ENCODE results near the gene TNF.

TNF gene

DNA sequence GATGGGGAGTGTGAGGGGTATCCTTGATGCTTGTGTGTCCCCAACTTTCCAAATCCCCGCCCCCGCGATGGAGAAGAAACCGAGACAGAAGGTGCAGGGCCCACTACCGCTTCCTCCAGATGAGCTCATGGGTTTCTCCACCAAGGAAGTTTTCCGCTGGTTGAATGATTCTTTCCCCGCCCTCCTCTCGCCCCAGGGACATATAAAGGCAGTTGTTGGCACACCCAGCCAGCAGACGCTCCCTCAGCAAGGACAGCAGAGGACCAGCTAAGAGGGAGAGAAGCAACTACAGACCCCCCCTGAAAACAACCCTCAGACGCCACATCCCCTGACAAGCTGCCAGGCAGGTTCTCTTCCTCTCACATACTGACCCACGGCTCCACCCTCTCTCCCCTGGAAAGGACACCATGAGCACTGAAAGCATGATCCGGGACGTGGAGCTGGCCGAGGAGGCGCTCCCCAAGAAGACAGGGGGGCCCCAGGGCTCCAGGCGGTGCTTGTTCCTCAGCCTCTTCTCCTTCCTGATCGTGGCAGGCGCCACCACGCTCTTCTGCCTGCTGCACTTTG is at the start of gene TNF:
Gene TNF, plus strand, starts transcription at position 231 of the 567 bp plus-strand sequence. Its CDS starts 177 bp downstream, at position 408.
- DNase-seq, result peak; percentile 57

DNA sequence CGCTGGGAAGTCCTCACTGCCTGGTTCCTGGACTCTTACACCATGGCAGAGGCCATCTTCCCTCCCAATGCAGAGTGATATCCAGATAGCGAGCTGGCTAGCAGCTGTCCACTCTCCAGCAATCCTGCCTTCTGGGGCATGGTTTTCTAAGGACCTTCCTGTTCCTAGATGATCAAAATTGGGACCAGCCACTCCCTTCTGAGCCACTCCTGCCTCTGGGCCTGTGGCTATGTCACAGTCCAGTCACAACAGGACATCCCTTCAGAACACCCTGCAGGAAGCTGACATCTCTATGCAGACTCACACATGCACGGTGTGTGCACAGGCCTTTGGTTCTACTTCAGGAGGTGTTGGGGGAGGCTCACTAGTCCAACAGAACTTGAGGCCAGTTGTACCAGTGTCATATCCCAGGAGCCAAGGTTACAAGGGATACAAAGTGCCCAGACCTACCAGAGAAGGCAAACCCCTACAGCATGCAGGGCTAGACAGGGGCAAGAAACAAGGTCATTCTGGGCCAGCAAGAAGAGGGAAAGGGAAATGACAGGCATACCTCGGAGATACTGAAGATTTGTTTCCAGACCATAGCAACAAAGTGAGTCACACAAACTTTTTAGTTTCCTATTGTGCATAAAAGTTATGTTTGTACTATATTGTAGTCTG is 49.3 kb upstream of the TNF start:
- DNase-seq, result no peak

DNA sequence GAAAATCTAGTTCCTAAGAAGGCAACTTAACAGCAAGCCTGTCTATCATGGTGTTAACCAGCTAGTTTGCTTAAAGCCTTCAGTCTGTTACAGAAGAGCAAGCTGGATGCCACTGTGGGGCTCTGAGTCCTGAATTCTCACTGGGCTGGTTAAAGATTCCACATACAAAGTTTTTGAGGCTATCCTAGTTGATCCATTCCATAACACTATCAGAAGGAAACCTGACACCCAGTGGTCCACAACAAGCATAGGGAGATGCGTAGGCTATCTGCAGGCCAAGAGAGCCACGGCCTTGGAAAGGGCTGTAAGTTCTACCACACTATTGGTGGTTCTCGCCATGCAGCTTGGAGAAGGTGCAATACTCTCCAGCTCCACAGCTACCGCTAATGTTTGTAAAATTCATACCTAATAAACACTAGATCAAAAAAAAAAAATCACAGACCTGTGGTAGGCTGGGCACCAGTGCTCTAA is 47.0 kb upstream of the TNF start:
- peak; percentile 26 for DNase-seq

DNA sequence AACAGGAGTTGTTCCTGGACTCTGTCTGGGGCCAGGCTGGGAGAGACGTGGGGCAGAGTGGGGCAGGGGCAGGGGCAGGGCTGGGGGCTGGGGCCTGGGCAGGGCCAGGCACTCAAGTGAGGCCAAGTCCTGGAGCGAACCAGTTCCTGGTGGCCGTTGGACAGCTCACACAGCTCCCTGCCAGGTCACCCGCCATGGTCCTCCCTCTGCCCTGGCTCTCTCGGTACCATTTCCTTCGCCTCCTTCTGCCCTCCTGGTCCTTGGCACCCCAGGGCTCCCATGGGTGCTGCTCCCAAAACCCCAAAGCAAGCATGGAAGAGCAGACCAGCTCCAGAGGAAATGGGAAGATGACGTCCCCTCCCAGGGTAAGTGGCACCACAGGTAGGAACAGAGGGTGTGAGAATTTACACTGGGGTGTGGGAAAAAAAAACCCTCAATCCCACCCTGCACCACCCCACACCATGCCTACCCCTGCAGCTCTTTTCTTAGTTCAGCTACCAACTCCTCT is 46.5 kb upstream of the TNF start, which contains the start of gene MCCD1:
Gene MCCD1, plus strand, starts transcription at position 142 of the 508 bp plus-strand sequence. Its CDS starts 53 bp downstream, at position 195.
- no peak for DNase-seq

DNA sequence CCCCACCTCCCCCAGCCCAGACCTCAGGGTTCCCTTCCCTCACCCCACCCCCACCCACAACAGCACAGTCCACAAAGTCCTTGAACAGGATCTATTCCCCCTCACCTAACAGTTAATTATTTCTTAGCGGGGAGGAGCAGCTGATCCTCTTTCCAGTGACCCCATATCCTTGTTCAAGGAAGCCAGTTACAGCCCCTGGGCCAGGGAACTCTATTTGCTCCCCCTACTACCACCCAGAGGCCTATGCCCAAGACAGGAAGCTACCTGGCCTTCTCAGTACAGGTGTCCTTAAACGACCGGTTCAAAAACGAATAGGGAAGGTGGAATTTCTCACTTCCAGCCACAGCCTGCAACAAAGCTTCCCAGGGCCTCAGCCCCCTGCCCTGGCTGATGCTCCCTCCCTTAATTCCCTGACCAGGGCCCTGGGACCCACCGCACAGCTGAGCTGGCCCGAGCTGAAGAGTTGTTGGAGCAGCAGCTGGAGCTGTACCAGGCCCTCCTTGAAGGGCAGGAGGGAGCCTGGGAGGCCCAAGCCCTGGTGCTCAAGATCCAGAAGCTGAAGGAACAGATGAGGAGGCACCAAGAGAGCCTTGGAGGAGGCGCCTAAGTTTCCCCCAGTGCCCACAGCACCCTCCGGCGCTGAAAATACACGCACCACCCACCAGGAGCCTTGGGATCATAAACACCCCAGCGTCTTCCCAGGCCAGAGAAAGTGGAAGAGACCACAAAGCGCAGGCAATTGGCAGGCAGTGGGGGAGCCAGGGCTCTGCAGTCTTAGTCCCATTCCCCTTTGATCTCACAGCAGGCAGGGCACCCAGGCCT is 45.8 kb upstream of the TNF start:
- DNase-seq, result peak; percentile 20

- no peak for DNase-seq
Measured at GRCh38 chr6:31530659-31531058, 44.7 kb upstream of the TNF start.

DNA sequence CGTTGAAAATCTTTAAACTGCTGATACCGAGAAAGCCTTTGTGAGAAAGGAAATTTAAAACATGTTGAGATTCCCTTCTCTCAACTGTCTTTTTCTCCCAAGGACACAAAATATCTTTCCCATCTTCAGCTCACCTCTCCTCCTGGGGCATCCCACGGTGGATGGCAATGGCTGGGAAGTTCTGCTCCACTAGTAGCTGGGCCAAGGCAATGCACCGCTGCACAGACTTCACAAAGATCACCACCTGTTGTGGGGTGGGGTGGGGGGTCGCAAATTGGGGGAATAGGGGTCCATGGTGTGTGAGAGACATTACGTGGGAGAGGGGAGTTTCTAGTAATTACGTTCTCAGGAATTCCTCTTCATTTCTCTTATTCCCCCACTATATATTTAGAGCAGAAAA is 44.2 kb upstream of the TNF start:
- no peak for DNase-seq

- DNase-seq, result no peak
Measured at GRCh38 chr6:31531771-31532643, 43.4 kb upstream of the TNF start.

GRCh38 chr6:31532644-31533454 is 42.5 kb upstream of the TNF start:
- no peak for DNase-seq

DNA sequence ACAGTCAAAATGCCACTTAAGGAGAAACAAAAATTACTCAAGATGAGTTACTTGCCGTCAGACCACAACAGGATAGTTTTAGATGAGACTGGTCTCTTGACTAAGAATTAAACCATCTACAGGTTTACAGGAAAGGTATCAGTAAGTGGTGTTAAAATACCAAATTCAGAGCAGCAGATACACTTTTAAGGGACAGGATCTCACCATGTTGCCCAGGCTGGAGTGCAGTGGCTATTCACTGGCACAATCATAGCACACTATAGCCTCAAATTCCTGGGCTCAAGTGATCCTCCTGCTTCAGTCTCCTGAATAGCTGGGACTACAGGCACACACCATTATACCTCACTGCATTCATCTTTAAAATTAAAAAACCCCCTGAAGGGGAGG is 41.9 kb upstream of the TNF start:
- DNase-seq, result no peak

GRCh38 chr6:31534011-31534410 is 41.4 kb upstream of the TNF start:
- DNase-seq, result no peak

DNA sequence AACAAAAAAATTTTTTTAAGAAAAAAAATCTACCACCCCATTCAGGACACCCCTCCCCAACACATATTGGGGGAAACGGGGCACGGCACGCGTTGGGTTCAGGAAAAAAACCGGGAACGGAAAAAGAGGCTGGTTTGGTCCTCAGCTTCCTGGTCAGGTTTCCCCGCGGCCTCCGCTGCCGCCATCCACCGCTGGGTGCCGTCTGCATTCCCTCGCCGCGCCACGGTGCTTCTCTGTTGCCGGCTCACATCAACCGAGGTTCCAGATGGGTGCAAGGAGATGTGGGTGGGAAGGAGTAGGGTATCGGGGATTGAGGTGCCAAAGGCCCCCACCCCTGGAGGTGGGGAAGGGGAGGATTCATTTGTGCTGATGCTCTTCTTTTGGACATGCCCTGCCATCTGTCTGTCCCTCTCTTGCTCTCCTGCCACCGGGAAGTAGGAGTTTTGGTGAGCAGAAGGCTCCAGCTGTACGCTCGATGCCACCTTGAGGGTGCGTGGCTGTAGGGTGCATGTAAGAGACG is 40.8 kb upstream of the TNF start:
- DNase-seq, result no peak

- no peak for DNase-seq
Measured at GRCh38 chr6:31535538-31536324, 39.6 kb upstream of the TNF start.

DNA sequence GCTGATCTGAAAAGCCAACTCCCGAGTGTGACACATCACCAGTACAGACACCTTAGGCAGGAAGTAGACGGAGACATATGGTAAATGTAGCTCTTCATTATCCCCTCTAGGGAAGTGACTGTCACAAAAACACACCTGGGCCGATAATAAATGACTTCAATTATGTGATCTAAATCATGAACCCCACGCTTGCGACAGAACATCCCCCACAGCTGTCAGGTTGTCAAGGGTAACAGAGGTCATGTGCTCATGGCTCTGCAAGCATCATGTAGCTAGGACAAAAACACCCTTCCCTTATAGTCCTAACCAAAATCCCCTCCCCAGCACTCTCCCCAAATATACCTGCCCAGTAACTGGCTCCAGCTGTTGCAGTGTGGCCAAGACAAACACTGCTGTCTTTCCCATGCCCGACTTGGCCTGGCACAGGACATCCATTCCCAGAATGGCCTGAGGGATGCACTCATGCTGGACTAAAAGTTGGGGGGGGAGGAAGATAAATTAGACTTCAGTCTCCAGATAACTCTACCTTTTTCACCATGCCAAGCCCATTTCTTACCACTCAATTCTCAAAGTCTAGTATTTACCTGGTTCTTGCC is 36.5 kb upstream of the TNF start:
- peak; percentile 78 for DNase-seq

DNA sequence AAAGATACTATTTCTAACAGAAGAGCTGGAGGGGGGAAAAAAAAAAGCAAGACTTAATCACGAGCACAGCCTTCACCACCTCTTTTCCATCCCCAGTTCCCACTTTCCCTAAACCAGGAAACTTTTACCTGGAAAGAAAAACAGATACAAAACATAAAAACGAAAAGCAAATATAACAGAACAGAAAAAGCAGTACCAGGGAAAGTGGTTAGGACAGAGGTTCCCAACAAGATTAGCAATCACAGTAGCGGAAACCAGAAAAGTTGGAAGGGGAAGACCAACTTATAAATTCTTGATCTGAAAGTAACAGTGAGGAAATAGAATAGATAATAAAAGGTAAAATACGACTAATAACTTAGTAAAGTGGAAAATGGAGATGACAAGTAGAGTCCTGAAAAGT is 34.7 kb upstream of the TNF start:
- no peak for DNase-seq

- DNase-seq, result peak; percentile 86
Measured at GRCh38 chr6:31541059-31541657, 34.2 kb upstream of the TNF start.

- peak; percentile 99 for DNase-seq
Measured at GRCh38 chr6:31541658-31542521, 33.5 kb upstream of the TNF start, which contains the start of gene DDX39B. Gene DDX39B (minus strand): TSS chr6:31542003. CDS start chr6:31540532, 1,471 bp downstream.

DNA sequence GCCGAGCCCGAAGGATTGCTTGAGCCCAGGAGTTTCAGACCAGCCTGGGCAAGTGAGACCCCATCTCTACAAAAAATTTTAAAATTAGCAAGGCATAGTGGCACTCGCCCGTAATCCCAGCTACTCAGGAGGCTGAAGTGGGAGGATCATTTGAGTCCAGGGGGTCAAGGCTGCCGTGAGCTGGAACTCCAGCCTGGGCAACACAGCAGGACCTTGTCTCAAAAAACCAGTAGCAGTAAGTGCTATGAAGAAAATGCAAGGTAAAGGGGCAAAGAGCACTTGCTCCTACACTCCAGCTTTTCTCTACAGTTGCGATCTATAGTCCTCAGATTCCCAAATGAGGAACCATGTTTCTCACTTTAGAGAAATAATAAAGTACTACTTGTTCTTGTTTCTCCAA is 31.7 kb upstream of the TNF start:
- DNase-seq, result no peak

DNA sequence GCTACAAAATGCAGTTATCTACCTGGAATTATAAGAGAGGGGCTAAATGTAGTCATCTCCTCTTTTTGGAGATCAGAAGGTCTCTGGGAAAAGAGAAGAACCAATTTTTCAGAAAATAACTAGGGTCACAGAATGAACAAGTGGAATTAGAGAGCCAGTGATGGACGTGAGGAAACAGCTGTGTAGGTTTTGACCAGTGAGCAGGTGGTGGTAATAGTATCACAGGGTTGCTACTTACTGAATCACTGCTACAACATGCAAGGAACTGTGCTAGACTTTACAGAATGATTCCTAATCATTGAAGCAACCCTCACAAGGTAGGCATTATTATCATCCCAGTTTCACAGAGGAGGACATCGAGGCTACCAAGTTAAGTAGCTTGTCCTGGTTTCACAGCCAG is 30.7 kb upstream of the TNF start:
- no peak for DNase-seq

Data from NCI-H69 (cell line).